Esophagus squamous epithelium (tissue), 4 donors: ENCODE results near the gene CWC27.

ENCODE experiments used
- POLR2A ChIP-seq, 4 donors: fragments of 450-650 bp; IDR thresholded peaks; one replicate each; pipeline ENCODE4 v1.6.1; 2017; ENCODE audit warnings: antibody characterized with exemption in 4 of 4, mild to moderate bottlenecking in 4 of 4, moderate library complexity in 3 of 4
- TF ChIP-seq, protein P1 (sequence below), 6 experiments: fragments of 450-650 bp in 4 of 6; fragments of 200-600 bp in 2 of 6; sonication (generic) in 2 of 6; IDR thresholded peaks; one replicate each; pipeline ENCODE4 v1.5.1; 2016 to 2019; ENCODE audit warnings: antibody characterized with exemption in 6 of 6, mild to moderate bottlenecking in 4 of 6, moderate library complexity in 4 of 6

- TF ChIP-seq, protein P1, sequence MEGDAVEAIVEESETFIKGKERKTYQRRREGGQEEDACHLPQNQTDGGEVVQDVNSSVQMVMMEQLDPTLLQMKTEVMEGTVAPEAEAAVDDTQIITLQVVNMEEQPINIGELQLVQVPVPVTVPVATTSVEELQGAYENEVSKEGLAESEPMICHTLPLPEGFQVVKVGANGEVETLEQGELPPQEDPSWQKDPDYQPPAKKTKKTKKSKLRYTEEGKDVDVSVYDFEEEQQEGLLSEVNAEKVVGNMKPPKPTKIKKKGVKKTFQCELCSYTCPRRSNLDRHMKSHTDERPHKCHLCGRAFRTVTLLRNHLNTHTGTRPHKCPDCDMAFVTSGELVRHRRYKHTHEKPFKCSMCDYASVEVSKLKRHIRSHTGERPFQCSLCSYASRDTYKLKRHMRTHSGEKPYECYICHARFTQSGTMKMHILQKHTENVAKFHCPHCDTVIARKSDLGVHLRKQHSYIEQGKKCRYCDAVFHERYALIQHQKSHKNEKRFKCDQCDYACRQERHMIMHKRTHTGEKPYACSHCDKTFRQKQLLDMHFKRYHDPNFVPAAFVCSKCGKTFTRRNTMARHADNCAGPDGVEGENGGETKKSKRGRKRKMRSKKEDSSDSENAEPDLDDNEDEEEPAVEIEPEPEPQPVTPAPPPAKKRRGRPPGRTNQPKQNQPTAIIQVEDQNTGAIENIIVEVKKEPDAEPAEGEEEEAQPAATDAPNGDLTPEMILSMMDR (IDR thresholded peaks at IDR 0.05), result no peak
- TF ChIP-seq POLR2A (IDR thresholded peaks at IDR 0.05), result no peak
Measured at GRCh38 chr5:64914396-64914795, 145.7 kb downstream of the CWC27 start.
